ENCODE data around the gene ZNF410.

Gene ZNF410

GRCh38 chr14:73944432-73945158 lies 57.9 kb downstream of the ZNF410 start:
- Histone ChIP-seq H3K4me3 (ENCODE audit: low read length) (no peak overlapping the region), H3K27me3 (ENCODE audit: insufficient read depth, low read length) (no peaks in the 10 kb centered on the region)

DNA sequence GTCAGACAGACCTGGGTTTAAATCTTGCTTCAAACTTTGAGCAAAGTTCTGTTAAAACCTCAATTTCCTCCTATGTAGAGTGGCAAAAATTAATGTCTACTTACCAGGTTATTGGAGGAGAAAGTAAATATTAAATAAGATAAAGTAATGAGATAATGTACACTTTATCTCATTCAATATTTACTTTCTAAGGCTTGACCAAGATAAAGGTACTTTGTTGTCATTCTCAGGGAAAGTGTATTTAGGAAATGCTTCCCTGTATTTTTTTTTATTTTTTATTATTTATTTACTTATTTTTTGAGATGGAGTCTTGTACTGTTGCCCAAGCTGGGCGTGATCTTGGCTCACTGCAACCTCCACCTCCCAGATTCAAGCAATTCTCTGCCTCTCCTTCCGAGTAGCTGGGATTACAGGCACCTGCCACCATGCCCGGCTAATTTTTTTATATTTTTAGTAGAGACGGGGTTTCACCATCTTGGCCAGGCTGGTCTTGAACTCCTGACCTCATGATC lies 58.6 kb downstream of the ZNF410 start:
- peaks cover 24% of the 10 kb centered on the region for H3K36me3 ChIP-seq (ENCODE audit: insufficient read depth, low read length)
- no peak overlapping the region for H3K4me3 ChIP-seq (ENCODE audit: low read length)
- no peak overlapping the region for H2AFZ ChIP-seq (ENCODE audit: low read depth, low read length)
- no peaks in the 10 kb centered on the region for H3K27me3 ChIP-seq (ENCODE audit: insufficient read depth, low read length)
- H3K9me3 ChIP-seq (ENCODE audit: low read length), result no peaks in the 10 kb centered on the region
- no peaks in the 10 kb centered on the region for H3K4me1 ChIP-seq (ENCODE audit: insufficient read depth, low read length)

More at GRCh38 chr14:73944432-73945158, 57.9 kb downstream of the ZNF410 start:
- H3K9me3 ChIP-seq (ENCODE audit: low read length), result no peaks in the 10 kb centered on the region
- peaks cover 26% of the 10 kb centered on the region for H3K36me3 ChIP-seq (ENCODE audit: insufficient read depth, low read length)
- H3K4me1 ChIP-seq (ENCODE audit: insufficient read depth, low read length), result no peaks in the 10 kb centered on the region
- no peak overlapping the region for H2AFZ ChIP-seq (ENCODE audit: low read depth, low read length)

DNA sequence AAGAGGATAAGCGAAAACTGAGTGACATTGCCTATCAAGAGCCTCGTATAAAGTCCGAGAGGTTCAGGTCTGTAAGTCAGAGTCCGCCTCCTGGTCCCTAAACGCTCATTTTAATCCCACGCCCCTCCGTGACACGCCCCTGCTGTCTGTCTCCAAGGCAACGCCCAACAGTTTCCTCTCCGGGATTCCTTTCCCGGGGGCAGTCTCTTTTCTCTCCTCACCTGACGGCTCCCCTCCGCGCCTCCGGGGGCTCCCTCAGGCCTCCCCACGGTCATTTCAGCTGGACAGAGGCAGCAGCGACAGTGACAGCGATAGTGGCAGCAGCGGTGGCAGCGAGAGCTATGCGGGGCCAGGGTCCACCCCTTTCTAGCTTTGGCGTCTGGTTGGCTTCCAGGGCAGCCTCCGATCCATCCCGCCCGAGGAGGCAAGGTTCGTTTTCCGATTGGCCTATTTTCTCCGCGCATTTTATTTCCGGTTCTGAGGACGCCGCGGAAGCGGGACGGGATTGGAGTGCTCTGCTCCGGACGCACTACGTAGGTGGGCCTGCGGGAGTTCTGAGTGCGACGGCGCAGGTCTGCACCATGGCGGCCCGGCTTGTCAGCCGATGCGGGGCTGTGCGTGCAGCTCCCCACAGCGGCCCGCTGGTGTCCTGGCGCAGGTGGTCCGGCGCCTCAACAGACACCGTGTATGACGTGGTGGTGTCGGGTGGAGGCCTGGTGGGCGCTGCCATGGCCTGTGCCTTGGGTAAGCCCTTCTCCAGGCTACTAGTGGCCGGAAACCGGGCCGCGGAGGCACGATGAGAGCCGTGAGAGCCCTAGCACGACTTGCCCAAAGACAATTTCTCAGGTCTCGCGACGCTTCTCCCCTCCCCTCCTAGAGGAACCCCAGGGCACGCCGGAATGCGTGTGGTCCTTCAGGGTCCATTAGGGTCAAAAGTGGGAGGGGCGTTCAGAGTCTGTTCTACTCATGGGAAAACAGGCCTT lies 63.4 kb downstream of the ZNF410 start, which contains the start of the genes COQ6 and FAM161B:
COQ6 (plus strand) TSS at position 551 of the 983 bp plus-strand sequence; CDS start at position 582, 31 bp downstream.
FAM161B (minus strand) TSS at position 343 of the 983 bp plus-strand sequence; CDS start at position 275, 68 bp downstream.
- Histone ChIP-seq H3K27me3 (ENCODE audit: insufficient read depth, low read length) (no peaks in the 10 kb centered on the region), H2AFZ (ENCODE audit: low read depth, low read length) (peak within 1 kb of the TSS; percentile 81), H3K36me3 (ENCODE audit: insufficient read depth, low read length) (peaks cover 11% of the 10 kb centered on the region), H3K4me3 (ENCODE audit: low read length) (peak within 1 kb of the TSS; percentile 65), H3K9me3 (ENCODE audit: low read length) (no peaks in the 10 kb centered on the region), H3K4me1 (ENCODE audit: insufficient read depth, low read length) (peaks cover 3% of the 10 kb centered on the region)

DNA sequence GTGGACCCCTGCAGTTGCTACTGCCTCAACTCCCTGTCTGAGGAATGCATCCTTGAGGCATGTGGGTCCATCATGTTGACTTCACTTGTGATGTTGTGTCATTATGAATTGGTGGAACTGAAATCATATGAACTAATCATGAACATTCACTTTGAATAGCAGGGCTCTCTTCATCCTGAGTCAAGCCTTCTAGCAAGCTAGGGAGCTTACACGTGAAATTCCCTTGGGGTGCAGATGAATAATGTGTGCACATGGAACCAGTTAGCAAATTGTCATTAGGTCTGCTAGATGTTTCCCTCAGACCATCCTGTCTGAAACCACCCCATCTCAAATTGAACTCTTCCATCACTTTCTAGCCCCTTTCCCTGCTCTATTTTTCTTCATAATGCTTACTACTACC lies 67.1 kb downstream of the ZNF410 start:
- Histone ChIP-seq H3K36me3 (ENCODE audit: insufficient read depth, low read length) (peaks cover 38% of the 10 kb centered on the region), H3K27me3 (ENCODE audit: insufficient read depth, low read length) (no peaks in the 10 kb centered on the region), H3K4me1 (ENCODE audit: insufficient read depth, low read length) (peaks cover 3% of the 10 kb centered on the region), H2AFZ (ENCODE audit: low read depth, low read length) (no peak overlapping the region), H3K9me3 (ENCODE audit: low read length) (no peaks in the 10 kb centered on the region), H3K4me3 (ENCODE audit: low read length) (no peak overlapping the region)

- H2AFZ ChIP-seq (ENCODE audit: low read depth, low read length), result no peak overlapping the region
- peaks cover 55% of the 10 kb centered on the region for H3K36me3 ChIP-seq (ENCODE audit: insufficient read depth, low read length)
- H3K9me3 ChIP-seq (ENCODE audit: low read length), result no peaks in the 10 kb centered on the region
- no peaks in the 10 kb centered on the region for H3K27me3 ChIP-seq (ENCODE audit: insufficient read depth, low read length)
- H3K4me3 ChIP-seq (ENCODE audit: low read length), result no peak overlapping the region
- H3K4me1 ChIP-seq (ENCODE audit: insufficient read depth, low read length), result peaks cover 3% of the 10 kb centered on the region
Observed at GRCh38 chr14:73955674-73956073, 69.0 kb downstream of the ZNF410 start.

- Histone ChIP-seq H3K4me1 (ENCODE audit: insufficient read depth, low read length) (no peaks in the 10 kb centered on the region), H3K27me3 (ENCODE audit: insufficient read depth, low read length) (no peaks in the 10 kb centered on the region), H3K36me3 (ENCODE audit: insufficient read depth, low read length) (peaks cover 78% of the 10 kb centered on the region), H3K4me3 (ENCODE audit: low read length) (no peak overlapping the region), H2AFZ (ENCODE audit: low read depth, low read length) (no peak overlapping the region), H3K9me3 (ENCODE audit: low read length) (no peaks in the 10 kb centered on the region)
Observed at GRCh38 chr14:73958591-73958990, 71.9 kb downstream of the ZNF410 start.

DNA sequence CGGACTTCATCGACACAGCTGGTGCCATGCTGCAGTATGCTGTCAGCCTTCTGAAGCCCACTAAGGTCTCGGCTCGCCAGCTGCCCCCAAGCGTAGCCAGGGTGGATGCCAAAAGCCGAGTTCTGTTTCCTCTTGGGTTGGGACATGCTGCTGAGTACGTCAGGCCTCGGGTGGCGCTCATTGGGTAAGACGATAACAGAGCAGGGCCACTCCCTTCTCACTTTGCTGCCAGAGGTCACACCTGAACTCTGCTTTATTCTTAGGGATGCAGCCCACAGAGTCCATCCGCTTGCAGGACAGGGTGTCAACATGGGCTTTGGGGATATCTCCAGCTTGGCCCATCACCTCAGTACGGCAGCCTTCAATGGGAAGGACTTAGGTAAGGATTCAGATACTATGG lies 74.5 kb downstream of the ZNF410 start:
- no peak overlapping the region for H3K4me3 ChIP-seq (ENCODE audit: low read length)
- no peaks in the 10 kb centered on the region for H3K27me3 ChIP-seq (ENCODE audit: insufficient read depth, low read length)
- H3K4me1 ChIP-seq (ENCODE audit: insufficient read depth, low read length), result no peaks in the 10 kb centered on the region
- H3K9me3 ChIP-seq (ENCODE audit: low read length), result no peaks in the 10 kb centered on the region
- H3K36me3 ChIP-seq (ENCODE audit: insufficient read depth, low read length), result peaks cover 71% of the 10 kb centered on the region
- H2AFZ ChIP-seq (ENCODE audit: low read depth, low read length), result no peak overlapping the region

DNA sequence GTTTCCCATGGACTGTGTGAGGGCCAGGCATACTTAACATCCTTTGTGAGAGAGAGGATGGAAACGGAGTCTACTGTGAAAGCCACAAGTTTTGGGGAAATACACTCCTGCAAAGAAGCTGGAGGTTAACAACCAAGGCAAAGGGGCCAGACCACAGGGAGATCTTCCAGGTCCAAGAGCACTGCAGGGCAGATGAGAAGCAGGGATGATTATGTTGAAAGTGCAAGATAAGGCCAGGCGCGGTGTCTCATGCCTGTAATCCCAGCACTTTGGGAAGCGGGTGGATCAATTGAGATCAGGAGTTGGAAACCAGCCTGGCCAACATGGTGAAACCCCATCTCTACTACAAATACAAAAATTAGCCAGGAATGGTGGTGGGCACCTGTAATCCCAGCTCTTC lies 78.6 kb downstream of the ZNF410 start:
- peaks cover 41% of the 10 kb centered on the region for H3K36me3 ChIP-seq (ENCODE audit: insufficient read depth, low read length)

DNA sequence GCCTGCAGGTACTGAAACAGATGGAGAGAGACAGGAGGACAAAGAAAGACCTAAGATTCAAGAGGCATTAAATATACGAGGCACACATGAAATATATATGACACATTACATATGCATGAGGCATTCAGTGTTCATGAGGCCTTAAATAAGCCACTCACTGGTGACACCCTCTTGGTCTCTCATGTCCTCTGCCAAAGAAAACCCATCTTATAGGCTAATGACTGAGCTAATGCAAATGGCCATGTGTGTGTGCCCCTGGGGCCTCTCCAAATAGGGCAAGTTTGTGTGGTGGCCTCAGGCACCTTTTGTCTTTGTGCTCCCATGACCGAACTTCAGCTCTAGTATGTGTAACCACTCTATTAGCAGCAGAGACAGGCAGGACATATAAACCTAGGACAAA lies 82.2 kb downstream of the ZNF410 start:
- Histone ChIP-seq H2AFZ (ENCODE audit: low read depth, low read length) (no peak overlapping the region), H3K4me1 (ENCODE audit: insufficient read depth, low read length) (peaks cover 3% of the 10 kb centered on the region), H3K36me3 (ENCODE audit: insufficient read depth, low read length) (peaks cover 10% of the 10 kb centered on the region), H3K27me3 (ENCODE audit: insufficient read depth, low read length) (no peaks in the 10 kb centered on the region), H3K9me3 (ENCODE audit: low read length) (no peaks in the 10 kb centered on the region), H3K4me3 (ENCODE audit: low read length) (no peak overlapping the region)

More for the DNA sequence above, 78.6 kb downstream of the ZNF410 start:
- H2AFZ ChIP-seq (ENCODE audit: low read depth, low read length), result no peak overlapping the region
- no peaks in the 10 kb centered on the region for H3K9me3 ChIP-seq (ENCODE audit: low read length)
- no peaks in the 10 kb centered on the region for H3K4me1 ChIP-seq (ENCODE audit: insufficient read depth, low read length)
- no peak overlapping the region for H3K4me3 ChIP-seq (ENCODE audit: low read length)
- H3K27me3 ChIP-seq (ENCODE audit: insufficient read depth, low read length), result no peaks in the 10 kb centered on the region

DNA sequence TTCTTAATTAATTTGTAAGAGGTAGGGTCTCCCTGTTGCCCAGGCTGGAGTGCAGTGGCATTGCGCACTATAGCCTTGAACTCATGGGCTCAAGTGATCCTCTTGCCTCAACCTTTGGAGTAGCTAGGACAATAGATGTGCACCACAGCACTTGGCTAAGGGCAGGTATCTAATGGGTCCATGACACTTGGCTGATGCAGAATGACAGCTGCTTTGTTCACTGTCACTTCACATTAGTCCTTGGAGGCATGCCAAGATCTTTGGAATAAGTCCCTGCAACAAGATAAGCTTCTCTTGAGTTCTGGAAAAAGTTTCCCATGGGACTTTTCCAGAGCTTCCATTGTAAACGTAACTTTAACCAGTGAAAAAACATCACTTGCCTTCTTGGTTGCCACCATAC lies 86.8 kb downstream of the ZNF410 start:
- no peaks in the 10 kb centered on the region for H3K9me3 ChIP-seq (ENCODE audit: low read length)
- no peaks in the 10 kb centered on the region for H3K27me3 ChIP-seq (ENCODE audit: insufficient read depth, low read length)
- H3K4me1 ChIP-seq (ENCODE audit: insufficient read depth, low read length), result peaks cover 3% of the 10 kb centered on the region
- peaks cover 3% of the 10 kb centered on the region for H3K36me3 ChIP-seq (ENCODE audit: insufficient read depth, low read length)
- H3K4me3 ChIP-seq (ENCODE audit: low read length), result no peak overlapping the region
- no peak overlapping the region for H2AFZ ChIP-seq (ENCODE audit: low read depth, low read length)

DNA sequence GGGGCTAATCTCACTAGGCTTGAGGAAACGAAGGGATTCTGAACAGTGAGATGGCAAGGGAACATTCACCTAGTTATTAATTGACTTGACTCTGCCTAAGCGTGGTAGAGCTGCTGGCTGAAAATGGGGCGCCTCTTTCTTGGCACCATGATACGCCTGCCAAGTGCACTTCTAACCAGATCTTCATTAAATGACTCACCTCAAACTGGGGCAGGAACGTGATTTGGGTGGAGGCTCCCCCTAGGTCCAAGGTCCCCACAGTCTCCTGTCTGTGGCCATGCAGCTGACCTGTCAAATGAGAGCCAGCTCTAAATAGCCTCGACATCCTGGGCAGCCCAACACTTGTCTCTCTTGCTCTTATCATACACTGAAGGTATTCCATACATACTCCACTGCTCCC lies 89.5 kb downstream of the ZNF410 start:
- H3K4me1 ChIP-seq (ENCODE audit: insufficient read depth, low read length), result peaks cover 3% of the 10 kb centered on the region
- H3K27me3 ChIP-seq (ENCODE audit: insufficient read depth, low read length), result no peaks in the 10 kb centered on the region
- peaks cover 3% of the 10 kb centered on the region for H3K36me3 ChIP-seq (ENCODE audit: insufficient read depth, low read length)
- no peak overlapping the region for H3K4me3 ChIP-seq (ENCODE audit: low read length)
- H3K9me3 ChIP-seq (ENCODE audit: low read length), result no peaks in the 10 kb centered on the region
- H2AFZ ChIP-seq (ENCODE audit: low read depth, low read length), result no peak overlapping the region

- H3K4me3 ChIP-seq (ENCODE audit: low read length), result no peak overlapping the region
- H2AFZ ChIP-seq (ENCODE audit: low read depth, low read length), result no peak overlapping the region
- H3K27me3 ChIP-seq (ENCODE audit: insufficient read depth, low read length), result no peaks in the 10 kb centered on the region
- no peaks in the 10 kb centered on the region for H3K9me3 ChIP-seq (ENCODE audit: low read length)
- H3K4me1 ChIP-seq (ENCODE audit: insufficient read depth, low read length), result peaks cover 3% of the 10 kb centered on the region
- peaks cover 3% of the 10 kb centered on the region for H3K36me3 ChIP-seq (ENCODE audit: insufficient read depth, low read length)
Observed at GRCh38 chr14:73977896-73978295, 91.2 kb downstream of the ZNF410 start.

Measured in neuron (in vitro differentiated cells).